DMS153 treated with DMSO at 0.1 percent for 48 hours (cell line): Measurements from ENCODE around the gene SEMA6B.
"Not testable (repeated sequence)": the region's sequence is repeated elsewhere in the genome, so short reads cannot be mapped to it uniquely, and the experiment has no call there.

Source experiments
- DNase-seq: peaks from one replicate; lab custom pipeline; 2025; ENCODE audit not compliant: unreplicated experiment; lab: John Stamatoyannopoulos, UW

The SEMA6B gene, protein sequence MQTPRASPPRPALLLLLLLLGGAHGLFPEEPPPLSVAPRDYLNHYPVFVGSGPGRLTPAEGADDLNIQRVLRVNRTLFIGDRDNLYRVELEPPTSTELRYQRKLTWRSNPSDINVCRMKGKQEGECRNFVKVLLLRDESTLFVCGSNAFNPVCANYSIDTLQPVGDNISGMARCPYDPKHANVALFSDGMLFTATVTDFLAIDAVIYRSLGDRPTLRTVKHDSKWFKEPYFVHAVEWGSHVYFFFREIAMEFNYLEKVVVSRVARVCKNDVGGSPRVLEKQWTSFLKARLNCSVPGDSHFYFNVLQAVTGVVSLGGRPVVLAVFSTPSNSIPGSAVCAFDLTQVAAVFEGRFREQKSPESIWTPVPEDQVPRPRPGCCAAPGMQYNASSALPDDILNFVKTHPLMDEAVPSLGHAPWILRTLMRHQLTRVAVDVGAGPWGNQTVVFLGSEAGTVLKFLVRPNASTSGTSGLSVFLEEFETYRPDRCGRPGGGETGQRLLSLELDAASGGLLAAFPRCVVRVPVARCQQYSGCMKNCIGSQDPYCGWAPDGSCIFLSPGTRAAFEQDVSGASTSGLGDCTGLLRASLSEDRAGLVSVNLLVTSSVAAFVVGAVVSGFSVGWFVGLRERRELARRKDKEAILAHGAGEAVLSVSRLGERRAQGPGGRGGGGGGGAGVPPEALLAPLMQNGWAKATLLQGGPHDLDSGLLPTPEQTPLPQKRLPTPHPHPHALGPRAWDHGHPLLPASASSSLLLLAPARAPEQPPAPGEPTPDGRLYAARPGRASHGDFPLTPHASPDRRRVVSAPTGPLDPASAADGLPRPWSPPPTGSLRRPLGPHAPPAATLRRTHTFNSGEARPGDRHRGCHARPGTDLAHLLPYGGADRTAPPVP

DNA sequence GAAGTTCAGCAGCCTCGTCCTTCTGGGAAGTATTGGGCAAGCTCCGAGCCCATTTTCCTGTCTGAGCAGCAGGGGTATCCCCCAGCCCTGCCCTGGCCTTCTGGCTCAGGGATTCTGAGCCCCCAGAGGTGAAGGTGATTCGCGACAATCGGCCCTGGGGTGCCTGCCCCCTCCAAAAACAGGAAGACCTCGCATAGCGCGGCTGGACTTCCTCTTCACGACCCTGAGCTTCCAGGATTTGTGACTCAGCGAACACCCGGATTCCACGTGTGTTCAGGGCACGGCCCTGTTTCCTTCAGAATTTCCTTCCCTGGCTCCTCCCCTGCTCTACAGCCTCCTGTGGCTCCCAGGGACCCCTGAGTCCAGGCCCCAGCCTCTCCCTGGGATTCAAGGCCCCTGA, at the start of gene SEMA6B:
Gene SEMA6B, minus strand, starts transcription at position 116 of the 400 bp plus-strand sequence. CDS start 1,227 bp downstream, outside the sequence.
- no peak for DNase-seq

DNA sequence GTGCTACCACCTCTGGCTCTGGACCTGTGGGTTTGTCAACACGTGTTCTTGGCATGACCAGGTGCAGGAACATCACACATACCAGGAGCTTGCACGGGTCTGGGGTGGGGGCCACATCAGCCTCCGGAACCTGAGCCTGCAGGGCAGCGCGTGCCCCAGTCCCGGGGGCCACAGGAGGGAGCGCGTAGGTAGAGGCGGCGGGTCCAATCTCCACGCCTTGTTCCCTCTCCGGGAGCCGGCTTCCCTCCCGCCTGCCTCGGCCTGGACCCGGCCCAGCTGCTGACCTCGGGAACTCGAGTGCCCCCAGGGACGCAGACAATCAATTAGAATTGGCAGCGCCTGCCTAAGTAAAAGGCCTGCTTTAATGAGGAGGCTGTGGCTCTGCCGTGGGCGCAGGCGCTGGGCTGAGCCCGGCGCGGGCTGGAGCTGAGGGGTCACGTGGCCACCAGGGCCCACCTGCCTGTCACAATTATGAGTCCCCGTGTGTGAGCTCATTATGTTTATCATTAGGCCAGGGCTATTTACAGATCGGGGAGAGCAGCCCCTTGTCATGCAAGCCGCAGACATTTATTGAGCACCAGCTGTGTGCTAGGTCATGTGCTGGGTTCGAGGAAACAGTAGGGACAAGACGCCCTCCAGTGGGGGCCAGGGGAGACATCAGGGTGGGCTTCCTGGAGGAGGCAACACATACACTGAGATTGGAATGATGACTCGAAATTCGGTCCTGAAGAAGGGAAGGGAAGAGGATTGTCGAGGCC, 47.6 kb upstream of the SEMA6B start:
- DNase-seq, result peak; percentile 64

DNA sequence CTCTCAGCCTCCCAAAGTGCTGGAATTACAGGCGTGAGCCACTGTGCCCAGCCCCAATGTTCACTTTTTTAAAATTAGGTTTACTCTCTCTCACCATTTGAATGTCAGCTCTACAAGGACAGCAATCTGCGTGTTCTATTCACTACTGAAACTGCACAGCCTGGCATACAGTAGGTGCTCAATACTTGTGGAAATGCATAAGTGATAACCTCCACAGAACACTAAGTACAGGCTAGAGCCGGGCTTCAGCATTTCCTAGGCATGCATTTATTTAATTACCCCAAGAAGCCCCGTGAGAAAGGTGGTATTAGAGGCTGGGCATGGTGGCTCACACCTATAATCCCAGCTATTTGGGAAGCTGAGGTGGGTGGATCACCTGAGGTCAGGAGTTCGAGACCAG, 46.7 kb upstream of the SEMA6B start:
- DNase-seq, result no peak

DNA sequence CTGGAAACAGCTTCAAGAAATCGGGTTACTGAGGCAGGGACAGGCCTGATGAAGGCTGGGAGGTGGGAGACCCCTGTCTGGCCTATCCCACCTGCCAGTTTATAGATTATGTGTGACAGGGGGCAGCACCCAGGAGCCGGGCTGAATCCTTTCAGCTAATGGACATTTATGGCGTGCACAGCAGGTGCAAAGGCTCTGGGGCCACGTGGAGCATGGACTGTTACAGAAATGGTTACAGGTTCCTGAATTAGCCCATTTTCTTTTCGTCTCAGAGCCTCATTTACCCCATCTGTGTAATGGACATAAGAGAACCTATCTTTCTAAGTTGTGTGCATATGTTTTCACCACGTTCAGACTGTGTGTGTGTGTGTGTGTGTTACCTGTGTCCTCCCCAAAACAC, 45.4 kb upstream of the SEMA6B start:
- no peak for DNase-seq

DNA sequence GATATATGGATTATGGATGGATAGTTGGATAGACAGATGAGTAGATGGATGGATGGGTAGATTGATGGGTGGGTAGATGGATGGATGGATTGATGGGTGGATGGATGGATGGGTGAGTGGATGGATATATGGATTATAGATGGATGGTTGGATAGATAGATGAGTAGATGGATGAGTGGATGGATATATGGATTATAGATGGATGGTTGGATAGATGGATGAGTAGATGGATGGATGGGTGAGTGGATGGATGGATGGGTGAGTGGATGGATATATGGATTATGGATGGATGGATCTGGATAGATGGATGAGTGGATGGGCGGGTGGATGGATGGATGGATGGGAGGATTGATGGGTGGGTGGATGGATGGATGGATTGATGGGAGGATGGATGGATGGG, 43.4 kb upstream of the SEMA6B start:
- no peak for DNase-seq

DNA sequence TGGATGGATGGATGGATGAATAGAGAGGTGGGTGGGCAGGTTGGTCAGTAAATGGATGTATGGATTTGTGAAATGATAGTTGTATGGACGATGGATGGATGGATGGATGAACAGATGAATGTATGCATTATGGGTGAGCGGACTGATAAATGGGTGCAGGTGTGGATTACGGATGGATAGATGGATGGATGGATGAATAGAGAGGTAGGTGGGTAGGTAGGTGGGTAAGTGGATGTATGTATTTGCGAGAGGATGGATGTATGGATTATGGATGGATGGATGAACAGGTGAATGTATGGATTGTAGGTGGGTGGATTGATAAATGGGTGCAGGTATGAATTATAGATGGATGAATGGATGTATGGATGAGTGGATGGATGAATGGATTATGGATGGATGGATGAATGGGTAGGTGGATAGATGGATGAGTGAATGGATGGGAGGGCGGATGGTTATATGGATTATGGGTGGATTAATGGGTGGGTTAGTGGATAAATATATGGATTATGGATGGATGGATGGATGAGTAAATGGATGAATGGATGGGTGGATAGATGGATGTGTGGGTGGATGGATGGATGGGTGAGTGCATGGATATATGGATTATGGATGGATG, 42.8 kb upstream of the SEMA6B start:
- no peak for DNase-seq

DNA sequence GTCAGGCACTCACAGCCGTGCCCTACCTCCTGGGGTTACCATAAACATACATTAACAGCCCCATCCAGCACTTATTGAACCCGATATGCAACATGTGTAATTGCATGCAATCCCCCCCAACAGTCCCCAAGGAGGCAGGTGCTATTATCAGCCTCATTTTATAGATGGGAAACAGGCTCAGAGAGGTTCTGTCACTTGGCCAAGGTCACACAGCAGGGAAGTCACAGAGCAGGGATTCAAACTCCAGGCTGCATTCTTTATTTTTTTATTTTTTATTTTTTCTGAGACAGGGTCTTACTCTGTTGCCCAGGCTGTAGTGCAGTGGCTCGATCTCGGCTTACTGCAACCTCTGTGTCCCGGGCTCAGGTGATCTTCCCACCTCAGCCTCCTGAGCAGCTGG, 41.4 kb upstream of the SEMA6B start:
- DNase-seq, result no peak

DNA sequence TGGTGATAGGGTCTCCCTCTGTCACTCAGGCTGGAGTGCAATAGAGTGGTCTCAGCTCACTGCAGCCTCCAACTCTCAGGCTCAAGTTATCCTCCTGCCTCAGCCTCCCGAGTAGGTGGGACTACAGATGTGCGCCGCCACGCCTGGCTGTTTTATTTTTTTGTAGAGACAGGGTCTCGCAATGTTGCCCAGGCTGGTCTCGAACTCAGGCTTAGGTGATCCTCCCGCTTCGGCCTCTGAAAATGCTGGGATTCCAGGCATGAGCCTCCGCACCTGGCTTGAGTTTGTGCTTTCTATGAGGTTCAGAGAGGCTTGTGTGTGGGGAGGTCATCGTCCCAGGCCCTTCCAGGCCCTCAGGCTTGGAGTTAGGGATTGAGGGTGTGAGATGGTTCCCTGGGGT, 40.6 kb upstream of the SEMA6B start:
- DNase-seq, result no peak

DNA sequence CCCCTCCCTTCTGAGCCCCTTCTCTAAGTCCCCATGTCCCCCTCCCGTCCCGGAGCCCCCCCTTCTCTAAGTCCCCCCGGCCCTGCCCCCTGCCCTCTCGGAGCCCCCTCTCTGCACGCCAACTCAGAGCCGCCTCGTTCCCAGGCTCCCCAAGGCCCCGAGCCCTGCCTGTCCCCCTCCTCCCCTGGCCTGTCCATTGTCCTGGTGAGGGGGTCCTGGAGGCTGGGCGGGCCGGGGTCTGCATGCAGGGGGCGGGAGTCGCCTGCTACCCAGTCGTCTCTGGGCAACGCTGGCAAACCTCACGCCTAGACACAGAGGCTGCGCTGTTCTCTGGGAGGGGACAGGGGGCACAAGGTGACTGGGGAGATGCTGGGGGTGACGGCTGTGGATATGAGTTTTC, 39.2 kb upstream of the SEMA6B start:
- DNase-seq, result no peak

DNA sequence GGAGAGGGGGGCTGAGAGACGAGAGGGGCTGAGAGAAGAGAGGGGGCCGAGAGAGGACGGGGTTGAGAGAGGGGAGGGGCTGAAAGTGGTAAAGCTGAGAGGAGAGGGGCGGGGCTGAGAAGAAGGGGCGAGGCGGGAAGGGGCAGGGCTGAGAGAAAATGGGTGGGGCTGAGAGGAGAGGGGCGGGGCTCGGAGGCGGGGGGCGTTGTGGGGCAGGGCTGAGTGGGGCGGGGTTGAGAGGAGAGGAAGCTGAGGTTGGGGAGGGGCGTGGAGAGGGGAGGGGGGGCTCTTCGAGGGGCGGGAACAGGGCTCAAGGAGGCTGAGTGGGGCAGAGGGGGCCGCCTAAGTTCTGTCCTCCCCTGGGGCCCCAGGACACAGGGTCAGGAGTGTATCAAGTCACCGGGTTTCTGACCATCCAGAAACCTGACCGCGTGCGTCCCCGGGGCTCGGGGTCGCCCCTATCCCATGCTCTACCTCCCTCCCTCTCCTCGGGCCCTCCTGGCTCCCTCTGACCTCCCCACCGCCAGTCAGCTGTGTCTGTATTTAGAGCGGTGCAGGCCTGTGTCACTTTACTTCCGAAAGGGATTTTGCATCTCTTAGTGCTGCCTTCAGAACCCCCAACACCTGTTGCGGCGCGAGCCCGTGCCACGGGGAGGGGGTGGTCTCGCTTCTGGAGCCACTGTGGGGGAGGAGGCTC, 38.6 kb upstream of the SEMA6B start:
- no peak for DNase-seq

DNA sequence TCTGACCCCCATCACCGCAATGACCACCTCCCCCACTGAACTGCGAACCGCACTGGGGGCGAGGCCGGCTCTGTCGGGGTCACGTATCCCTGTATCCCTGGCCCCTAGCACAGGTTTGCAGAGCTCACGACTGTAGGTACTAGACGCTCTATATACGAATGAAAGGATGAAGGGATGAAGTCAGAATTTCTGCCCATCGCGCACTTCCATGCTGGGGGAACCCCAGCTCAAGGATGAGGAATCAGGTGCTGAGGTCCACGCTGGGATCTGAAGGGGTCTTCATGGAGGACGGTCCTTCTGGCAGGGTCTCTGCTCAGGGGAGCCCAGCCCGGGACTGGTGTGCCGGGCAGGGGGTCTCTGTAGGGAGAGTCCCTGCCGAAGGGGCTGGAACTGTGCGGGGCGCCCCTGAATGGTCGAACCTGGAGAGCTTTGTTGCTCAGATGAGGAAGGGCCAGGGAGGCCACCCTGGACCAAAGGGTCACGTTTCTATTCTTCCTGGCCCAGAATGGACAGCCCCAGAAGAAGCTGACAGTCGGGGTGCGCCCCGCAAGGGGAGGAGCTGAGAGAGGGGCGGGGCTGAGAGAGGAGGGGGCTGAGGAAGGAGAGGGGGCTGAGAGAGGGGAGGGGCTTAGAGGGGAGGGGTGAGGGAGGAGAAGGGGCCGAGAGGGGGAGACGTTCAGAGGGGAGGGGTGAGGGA, 37.9 kb upstream of the SEMA6B start:
- no peak for DNase-seq

DNA sequence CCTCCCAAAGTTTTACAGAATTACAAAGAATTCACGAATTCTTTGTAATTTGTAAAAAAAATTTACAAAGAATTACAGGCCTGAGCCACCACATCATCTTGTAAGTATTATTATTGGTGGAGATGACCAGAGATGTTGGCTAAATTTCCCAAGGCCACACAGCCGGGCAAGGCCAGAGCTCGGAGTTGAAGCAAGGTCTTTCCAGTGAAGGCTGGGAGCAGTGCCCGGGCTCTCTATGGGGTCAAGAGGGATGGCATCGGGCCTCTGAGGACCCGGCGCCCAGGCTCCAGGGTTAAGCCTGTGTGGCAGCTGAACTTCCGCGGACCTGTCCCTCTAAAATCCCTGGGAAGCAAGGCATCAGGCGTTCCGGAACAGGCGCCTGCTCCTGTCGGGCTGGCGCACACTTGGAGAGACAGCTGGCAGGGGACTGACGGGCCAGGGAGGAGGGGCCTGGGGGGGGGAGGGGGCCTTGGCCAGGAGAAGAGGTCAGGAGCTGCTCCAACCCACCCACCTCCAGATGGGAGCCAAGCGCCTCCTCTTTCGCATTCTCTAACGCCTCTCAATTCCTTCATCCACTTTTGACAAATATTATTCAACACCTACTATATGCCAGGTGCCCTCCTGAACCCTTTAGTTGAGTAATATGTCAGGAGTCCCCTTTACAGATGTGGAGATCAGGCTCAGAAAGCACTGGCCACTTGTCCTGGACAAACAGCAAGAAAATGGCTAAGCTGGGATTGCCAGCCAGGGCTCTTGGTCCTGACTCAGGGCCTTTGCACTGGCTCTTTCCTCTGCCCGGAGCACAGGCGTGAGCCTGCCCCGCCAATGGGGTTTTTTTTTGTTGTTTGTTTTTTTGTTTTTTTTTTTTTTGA, 36.8 kb upstream of the SEMA6B start:
- no peak for DNase-seq

DNA sequence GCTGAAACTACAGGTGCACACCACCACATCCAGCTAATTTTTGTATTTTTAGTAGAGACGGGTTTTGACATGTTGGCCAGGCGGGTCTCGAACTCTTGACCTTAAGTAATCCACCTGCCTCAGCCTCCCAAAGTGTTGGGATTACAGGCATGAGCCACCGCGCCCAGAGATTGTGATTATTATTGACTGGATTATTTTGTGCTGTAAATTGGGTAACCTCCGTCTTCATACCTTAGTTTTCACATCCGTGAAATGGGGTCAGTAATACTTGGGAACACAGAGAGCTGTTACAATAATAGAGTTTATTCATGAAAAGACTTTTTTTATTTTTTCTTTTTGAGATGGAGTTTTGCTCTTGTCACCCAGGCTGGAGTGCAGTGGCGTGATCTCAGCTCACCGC, 35.7 kb upstream of the SEMA6B start:
- DNase-seq, result not testable (repeated sequence)

DNA sequence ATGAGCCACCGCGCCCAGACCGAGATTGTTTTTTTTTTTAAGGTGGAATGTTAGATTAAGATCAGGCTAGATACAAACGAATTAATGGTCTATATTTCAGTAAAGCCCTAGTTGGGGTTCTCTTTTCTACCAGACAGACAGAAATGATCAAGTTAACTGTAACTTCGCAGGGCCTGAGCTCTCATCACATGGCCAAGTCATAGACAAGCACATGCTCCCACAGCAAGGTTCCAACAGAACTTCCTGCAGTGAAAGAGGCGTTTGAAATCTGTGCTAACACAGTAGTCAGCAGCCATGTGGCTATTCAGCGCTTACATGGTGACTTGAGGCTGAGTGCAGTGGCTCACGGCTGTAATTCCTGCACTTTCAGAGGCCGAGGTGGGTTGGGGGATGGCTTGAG, 34.7 kb upstream of the SEMA6B start:
- no peak for DNase-seq

DNA sequence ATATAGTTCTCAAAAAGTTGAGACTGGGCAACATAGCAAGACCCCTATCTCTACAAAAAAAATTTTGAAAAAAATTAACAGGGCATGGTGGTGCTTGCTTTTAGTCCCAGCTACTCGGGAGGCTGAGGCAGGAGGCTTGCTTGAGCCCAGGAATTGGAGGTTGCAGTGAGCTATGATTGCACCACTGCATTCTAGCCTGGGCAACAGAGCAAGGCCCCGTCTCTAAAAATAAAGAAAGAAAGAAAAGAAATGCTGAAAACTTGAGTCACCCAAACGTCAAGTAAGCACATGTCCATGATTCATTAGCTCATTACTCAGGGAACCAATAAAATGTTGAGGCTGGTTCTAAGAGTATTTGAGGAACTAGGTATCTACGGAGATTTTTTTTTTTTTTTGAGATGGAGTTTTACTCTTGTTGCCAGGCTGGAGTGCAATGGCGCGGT, 33.9 kb upstream of the SEMA6B start:
- no peak for DNase-seq

DNA sequence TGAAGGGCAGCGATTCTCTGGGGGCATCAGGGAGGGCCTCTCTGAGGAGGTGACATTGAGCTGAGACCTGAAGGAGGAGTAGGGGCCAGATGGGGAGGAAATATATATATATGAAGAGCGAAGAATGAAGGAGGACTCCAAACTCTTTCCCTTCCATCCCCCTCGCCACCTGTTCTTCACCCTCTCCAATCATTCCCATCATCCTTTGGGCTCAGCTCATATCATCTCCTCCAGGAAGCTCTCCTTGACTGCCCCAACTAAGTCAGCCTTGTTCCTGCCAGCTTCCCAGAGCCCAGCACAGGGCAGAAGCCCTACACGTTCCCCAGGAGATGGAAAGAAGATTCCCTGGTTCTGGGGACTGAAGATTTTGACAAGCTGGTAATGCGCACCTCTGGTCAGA, 33.0 kb upstream of the SEMA6B start:
- DNase-seq, result no peak

DNA sequence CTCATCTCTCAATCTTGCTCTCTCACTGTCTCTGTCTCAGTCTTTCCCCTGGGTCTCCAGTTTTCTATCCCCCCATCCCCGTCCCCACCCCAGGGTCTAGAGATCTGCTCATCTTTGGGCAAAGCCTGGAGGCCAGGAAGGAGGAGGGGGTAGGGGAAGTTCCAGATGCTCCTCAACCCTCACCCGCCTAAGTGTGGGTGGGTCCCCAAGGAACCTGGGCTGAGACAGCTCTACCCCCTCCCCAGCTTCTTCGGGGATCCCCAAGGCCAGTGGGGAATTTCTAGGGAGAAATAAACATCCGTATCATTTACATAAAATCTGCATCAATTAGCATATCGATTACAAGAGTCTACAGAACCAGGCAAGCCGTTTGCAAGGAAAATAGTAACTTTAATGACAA, 31.8 kb upstream of the SEMA6B start:
- DNase-seq, result no peak

DNA sequence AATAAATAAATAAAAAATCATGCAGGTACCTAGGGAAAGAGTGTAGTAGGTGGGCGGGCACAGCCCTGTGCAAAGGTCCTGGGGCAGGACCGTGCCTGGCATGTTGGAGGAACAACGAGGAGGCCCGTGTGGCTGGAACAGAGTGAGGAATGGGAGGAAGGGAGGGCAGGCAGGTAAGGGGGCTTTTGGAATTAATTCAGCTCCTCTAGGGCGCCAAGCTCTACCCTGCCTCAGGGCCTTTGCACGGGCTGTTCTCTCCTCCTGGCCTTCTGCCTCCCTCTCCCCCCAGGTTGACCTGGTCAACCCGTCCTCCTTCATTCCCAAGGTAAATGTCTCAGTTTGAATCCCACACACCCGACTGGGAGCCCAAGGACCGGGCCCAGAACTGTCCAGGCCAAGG, 31.1 kb upstream of the SEMA6B start:
- no peak for DNase-seq
